Mesothelial cell of epicardium (in vitro differentiated cells): Measurements from ENCODE around the gene PTGDR2. TPM values are rescaled to one million over a fixed set of nuclear protein-coding genes. Genes with fewer than 3 reads are reported as not detected.

Experiments used
- DNase-seq, 2 experiments: peaks; one replicate each; pipeline ENCODE4 v3.0.0; 2021; ENCODE audit warnings: low spot score in 2 of 2; ENCODE audit not compliant: unreplicated experiment in 2 of 2
- H3K27ac Mint-ChIP-seq: 2 replicates; pipeline ENCODE4 v1.8.0; 2021; ENCODE audit warnings: mixed read lengths
- H3K27me3 Mint-ChIP-seq: 2 replicates; pipeline ENCODE4 v1.8.0; 2021; ENCODE audit warnings: low read depth, mixed read lengths
- H3K36me3 Mint-ChIP-seq: 2 replicates; pipeline ENCODE4 v1.8.0; 2021; ENCODE audit warnings: mixed read lengths
- H3K4me1 Mint-ChIP-seq: 2 replicates; pipeline ENCODE4 v1.8.0; 2021; ENCODE audit warnings: mixed read lengths
- H3K4me3 Mint-ChIP-seq: 2 replicates; pipeline ENCODE4 v1.8.0; 2021; ENCODE audit warnings: mild to moderate bottlenecking, moderate library complexity, mixed read lengths
- H3K9me3 Mint-ChIP-seq: 2 replicates; pipeline ENCODE4 v1.8.0; 2021; ENCODE audit warnings: mixed read lengths
- CTCF ChIP-seq: fragments of 200-600 bp; sonication (generic); IDR thresholded peaks from one replicate; pipeline ENCODE4 v1.5.0; 2021; ENCODE audit warnings: antibody characterized with exemption; ENCODE audit not compliant: unreplicated experiment
- total RNA-seq: library from RNA; stranded (reverse); gene quantifications from 3 replicates; pipeline ENCODE4 v1.2.1, GENCODE V29; 2021

The PTGDR2 gene
- total RNA-seq, 1 donor from 2014 or later, result 0.60 TPM

- peaks cover 14% of the 10 kb centered on the region for H3K4me1 Mint-ChIP-seq
- no peaks in the 10 kb centered on the region for H3K36me3 Mint-ChIP-seq
- no peak overlapping the region for H3K27ac Mint-ChIP-seq
- DNase-seq, result no peak
- H3K27me3 Mint-ChIP-seq, result peaks cover 3% of the 10 kb centered on the region
- no peak for TF ChIP-seq CTCF
- H3K9me3 Mint-ChIP-seq, result no peaks in the 10 kb centered on the region
- H3K4me3 Mint-ChIP-seq, result no peak overlapping the region
These were observed 3.1 kb upstream of the PTGDR2 start for GRCh38 chr11:60858731-60859464.

GRCh38 chr11:60858236-60858635 is 2.5 kb upstream of the PTGDR2 start:
- no peak overlapping the region for H3K4me3 Mint-ChIP-seq
- H3K27ac Mint-ChIP-seq, result no peak overlapping the region
- no peak for DNase-seq
- H3K27me3 Mint-ChIP-seq, result peaks cover 3% of the 10 kb centered on the region
- H3K4me1 Mint-ChIP-seq, result peaks cover 9% of the 10 kb centered on the region
- TF ChIP-seq CTCF, result no peak
- H3K9me3 Mint-ChIP-seq, result no peaks in the 10 kb centered on the region
- H3K36me3 Mint-ChIP-seq, result no peaks in the 10 kb centered on the region

GRCh38 chr11:60857378-60858232 is 1.9 kb upstream of the PTGDR2 start:
- H3K4me3 Mint-ChIP-seq, result no peak overlapping the region
- no peak overlapping the region for H3K27ac Mint-ChIP-seq
- no peaks in the 10 kb centered on the region for H3K9me3 Mint-ChIP-seq
- peaks cover 2% of the 10 kb centered on the region for H3K27me3 Mint-ChIP-seq
- DNase-seq, result no peak
- TF ChIP-seq CTCF, result no peak
- peaks cover 9% of the 10 kb centered on the region for H3K4me1 Mint-ChIP-seq
- no peaks in the 10 kb centered on the region for H3K36me3 Mint-ChIP-seq

GRCh38 chr11:60854847-60855725 is 664 bp downstream of the PTGDR2 start:
- no peak for DNase-seq
- Mint-ChIP-seq H3K36me3 (peaks cover 8% of the 10 kb centered on the region), H3K27me3 (no peaks in the 10 kb centered on the region), H3K27ac (no peak overlapping the region), H3K4me3 (peak overlapping the region; percentile 10), H3K4me1 (peaks cover 9% of the 10 kb centered on the region), H3K9me3 (no peaks in the 10 kb centered on the region)
- TF ChIP-seq CTCF, result no peak

- H3K27me3 Mint-ChIP-seq, result no peaks in the 10 kb centered on the region
- H3K27ac Mint-ChIP-seq, result no peak overlapping the region
- H3K36me3 Mint-ChIP-seq, result peaks cover 8% of the 10 kb centered on the region
- H3K9me3 Mint-ChIP-seq, result no peaks in the 10 kb centered on the region
- H3K4me3 Mint-ChIP-seq, result no peak overlapping the region
- TF ChIP-seq CTCF, result no peak
- peaks cover 9% of the 10 kb centered on the region for H3K4me1 Mint-ChIP-seq
- no peak for DNase-seq
These were observed 1.5 kb downstream of the PTGDR2 start for GRCh38 chr11:60854140-60854846.
